Measurements from ENCODE around the gene B3GNT5. TPM values are rescaled to one million over a fixed set of nuclear protein-coding genes. Genes with fewer than 3 reads are reported as not detected.

The B3GNT5 gene
- total and polyA plus RNA-seq, 12 donors = 0.18 to 3.6 (median 2.6) TPM

DNA sequence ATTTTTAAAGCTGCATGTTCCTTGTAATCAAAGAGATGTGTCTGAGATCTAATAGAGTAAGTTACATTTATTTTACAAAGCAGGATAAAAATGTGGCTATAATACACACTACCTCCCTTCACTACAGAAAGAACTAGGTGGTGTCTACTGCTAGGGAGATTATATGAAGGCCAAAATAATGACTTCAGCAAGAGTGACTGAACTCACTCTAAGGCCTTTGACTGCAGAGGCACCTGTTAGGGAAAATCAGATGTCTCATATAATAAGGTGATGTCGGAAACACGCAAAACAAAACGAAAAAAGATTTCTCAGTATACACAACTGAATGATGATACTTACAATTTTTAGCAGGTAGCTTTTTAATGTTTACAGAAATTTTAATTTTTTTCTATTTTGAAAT is 19.1 kb downstream of the B3GNT5 start:
- H3K9me3 ChIP-seq (replicated peaks in 1 of 3) = no peaks in the 10 kb centered on the region
- intact Hi-C loops (cut with DNase I) = no loop called here
- 93 to 97% (median 95%) methylated on average over 3 of the region's 3 CpGs for WGBS, 4 donors
- H3K36me3 ChIP-seq (replicated peaks in 1 of 2) = no peaks in the 10 kb centered on the region
- H3K27ac ChIP-seq = no peak overlapping the region
- DNase-seq = no peak
- TF ChIP-seq, protein P1, sequence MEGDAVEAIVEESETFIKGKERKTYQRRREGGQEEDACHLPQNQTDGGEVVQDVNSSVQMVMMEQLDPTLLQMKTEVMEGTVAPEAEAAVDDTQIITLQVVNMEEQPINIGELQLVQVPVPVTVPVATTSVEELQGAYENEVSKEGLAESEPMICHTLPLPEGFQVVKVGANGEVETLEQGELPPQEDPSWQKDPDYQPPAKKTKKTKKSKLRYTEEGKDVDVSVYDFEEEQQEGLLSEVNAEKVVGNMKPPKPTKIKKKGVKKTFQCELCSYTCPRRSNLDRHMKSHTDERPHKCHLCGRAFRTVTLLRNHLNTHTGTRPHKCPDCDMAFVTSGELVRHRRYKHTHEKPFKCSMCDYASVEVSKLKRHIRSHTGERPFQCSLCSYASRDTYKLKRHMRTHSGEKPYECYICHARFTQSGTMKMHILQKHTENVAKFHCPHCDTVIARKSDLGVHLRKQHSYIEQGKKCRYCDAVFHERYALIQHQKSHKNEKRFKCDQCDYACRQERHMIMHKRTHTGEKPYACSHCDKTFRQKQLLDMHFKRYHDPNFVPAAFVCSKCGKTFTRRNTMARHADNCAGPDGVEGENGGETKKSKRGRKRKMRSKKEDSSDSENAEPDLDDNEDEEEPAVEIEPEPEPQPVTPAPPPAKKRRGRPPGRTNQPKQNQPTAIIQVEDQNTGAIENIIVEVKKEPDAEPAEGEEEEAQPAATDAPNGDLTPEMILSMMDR (IDR thresholded peaks at IDR 0.05) = no peak
- TF ChIP-seq POLR2A (IDR thresholded peaks at IDR 0.05) = no peak
- no peak overlapping the region for H3K4me3 ChIP-seq
- H3K27me3 ChIP-seq = no peaks in the 10 kb centered on the region
- peaks cover 0 to 7% of the 10 kb centered on the region in 2 donors for H3K4me1 ChIP-seq (replicated peaks in 1 of 2)

DNA sequence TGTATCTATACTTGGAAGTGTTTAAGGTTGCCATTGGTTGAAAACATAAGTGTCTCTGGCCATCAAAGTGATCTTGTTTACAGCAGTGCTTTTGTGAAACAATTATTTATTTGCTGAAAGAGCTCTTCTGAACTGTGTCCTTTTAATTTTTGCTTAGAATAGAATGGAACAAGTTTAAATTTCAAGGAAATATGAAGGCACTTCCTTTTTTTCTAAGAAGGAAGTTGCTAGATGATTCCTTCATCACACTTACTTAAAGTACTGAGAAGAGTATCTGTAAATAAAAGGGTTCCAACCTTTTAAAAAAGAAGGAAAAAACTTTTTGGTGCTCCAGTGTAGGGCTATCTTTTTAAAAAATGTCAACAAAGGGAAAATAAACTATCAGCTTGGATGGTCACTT is 19.7 kb downstream of the B3GNT5 start:
- no peaks in the 10 kb centered on the region for H3K36me3 ChIP-seq (replicated peaks in 1 of 2)
- intact Hi-C loops (cut with DNase I) = no loop called here
- H3K4me1 ChIP-seq (replicated peaks in 1 of 2) = peaks cover 0 to 7% of the 10 kb centered on the region in 2 donors
- DNase-seq = no peak
- H3K27ac ChIP-seq = peak overlapping the region in 1 of 5 donors; percentile 43
- TF ChIP-seq, protein P1 (IDR thresholded peaks at IDR 0.05) = no peak
- TF ChIP-seq POLR2A (IDR thresholded peaks at IDR 0.05) = no peak
- H3K9me3 ChIP-seq (replicated peaks in 1 of 3) = no peaks in the 10 kb centered on the region
- no peaks in the 10 kb centered on the region for H3K27me3 ChIP-seq
- H3K4me3 ChIP-seq = no peak overlapping the region

DNA sequence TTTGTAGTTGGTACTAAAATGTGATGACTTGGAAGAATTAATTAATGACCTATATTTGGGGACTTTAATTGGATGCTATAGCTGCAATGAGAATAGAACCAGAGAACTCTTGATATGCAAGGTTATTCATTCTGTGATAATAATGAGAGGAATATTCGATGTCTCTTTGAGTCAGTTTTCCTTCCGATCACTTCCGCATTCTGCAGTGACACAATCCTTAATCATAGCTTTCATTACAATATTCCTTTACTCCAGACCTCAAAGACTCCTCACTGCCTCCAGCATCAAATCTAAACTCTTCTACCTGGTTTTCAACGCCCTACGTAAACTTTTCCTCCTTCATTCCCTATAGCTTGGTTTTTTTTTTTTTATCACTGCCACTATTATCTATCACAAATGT is 21.6 kb downstream of the B3GNT5 start:
- Histone ChIP-seq H3K27ac (no peak overlapping the region), H3K4me3 (no peak overlapping the region), H3K4me1 (replicated peaks in 1 of 2) (peaks cover 0 to 7% of the 10 kb centered on the region in 2 donors), H3K36me3 (replicated peaks in 1 of 2) (no peaks in the 10 kb centered on the region), H3K27me3 (no peaks in the 10 kb centered on the region), H3K9me3 (replicated peaks in 1 of 3) (no peaks in the 10 kb centered on the region)
- WGBS, 4 donors = 78 to 88% (median 83%) methylated on average over 5 of the region's 5 CpGs
- intact Hi-C loops (cut with DNase I) = no loop called here
- no peak for DNase-seq
- TF ChIP-seq, protein P1 (IDR thresholded peaks at IDR 0.05) = no peak
- no peak for TF ChIP-seq POLR2A (IDR thresholded peaks at IDR 0.05)

DNA sequence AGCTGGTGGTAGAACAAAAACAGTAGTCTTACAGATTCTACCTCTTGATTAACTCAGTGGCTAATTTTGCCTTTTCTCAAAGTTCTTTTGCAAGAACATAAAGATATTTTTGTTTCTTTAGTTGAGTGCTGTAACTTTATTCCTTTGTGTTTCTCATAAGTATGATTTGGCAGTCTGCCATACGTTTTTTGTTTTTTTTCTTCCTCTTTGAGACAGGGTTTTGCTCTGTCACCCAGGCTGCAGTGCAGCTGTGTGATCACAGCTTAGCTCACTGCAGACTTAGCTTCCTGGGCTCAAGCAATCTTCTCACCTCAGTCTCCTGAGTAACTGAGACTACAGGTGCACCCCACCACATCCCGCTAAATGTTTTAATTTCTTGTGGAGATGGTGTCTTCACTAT is 22.4 kb downstream of the B3GNT5 start:
- H3K27me3 ChIP-seq = no peaks in the 10 kb centered on the region
- no peak overlapping the region for H3K4me3 ChIP-seq
- peaks cover 0 to 7% of the 10 kb centered on the region in 2 donors for H3K4me1 ChIP-seq (replicated peaks in 1 of 2)
- DNase-seq = peak in 3 of 7 donors; percentile 42 to 54 (median 50)
- H3K27ac ChIP-seq = peak overlapping the region in 1 of 5 donors; percentile 6
- H3K36me3 ChIP-seq (replicated peaks in 1 of 2) = no peaks in the 10 kb centered on the region
- no peak for TF ChIP-seq POLR2A (IDR thresholded peaks at IDR 0.05)
- TF ChIP-seq, protein P1 (IDR thresholded peaks at IDR 0.05) = no peak
- 39 to 50% (median 43%) methylated on average over 2 of the region's 2 CpGs for WGBS, 4 donors
- H3K9me3 ChIP-seq (replicated peaks in 1 of 3) = no peaks in the 10 kb centered on the region
- intact Hi-C loops (cut with DNase I) = no loop called here

Measured in adrenal gland (tissue), 12 donors.